ENCODE results near the gene EPB42.
A peak's percentile ranks its signal among the peaks of the same experiment; 100 is the strongest.

Gene EPB42

GRCh38 chr15:43220991-43221403 is at the start of gene EPB42:
Gene EPB42 (minus strand): TSS chr15:43221018. CDS start chr15:43220825, 193 bp downstream.
- no peak for DNase-seq (ENCODE audit: low read depth in 2 of 2)

- DNase-seq (ENCODE audit: low read depth in 2 of 2), result no peak
Measured at GRCh38 chr15:43270113-43270665, 49.4 kb upstream of the EPB42 start.

GRCh38 chr15:43268111-43269105 is 47.6 kb upstream of the EPB42 start:
- DNase-seq (ENCODE audit: low read depth in 2 of 2), result no peak

GRCh38 chr15:43267439-43267838 is 46.6 kb upstream of the EPB42 start:
- DNase-seq (ENCODE audit: low read depth in 2 of 2), result no peak

- no peak for DNase-seq (ENCODE audit: low read depth in 2 of 2)
Measured at GRCh38 chr15:43266834-43267233, 46.0 kb upstream of the EPB42 start, which contains the start of gene TGM5. Gene TGM5 (minus strand): TSS chr15:43266928. CDS start chr15:43266849, 79 bp downstream.

- DNase-seq (ENCODE audit: low read depth in 2 of 2), result no peak
Measured at GRCh38 chr15:43266386-43266785, 45.6 kb upstream of the EPB42 start.

- DNase-seq (ENCODE audit: low read depth in 2 of 2), result no peak
Measured at GRCh38 chr15:43260011-43260615, 39.3 kb upstream of the EPB42 start.

- no peak for DNase-seq (ENCODE audit: low read depth in 2 of 2)
Measured at GRCh38 chr15:43258781-43259180, 38.0 kb upstream of the EPB42 start.

GRCh38 chr15:43256341-43256740 is 35.5 kb upstream of the EPB42 start:
- no peak for DNase-seq (ENCODE audit: low read depth in 2 of 2)

- DNase-seq (ENCODE audit: low read depth in 2 of 2), result no peak
Measured at GRCh38 chr15:43255376-43255775, 34.6 kb upstream of the EPB42 start.

GRCh38 chr15:43253431-43254403 is 32.9 kb upstream of the EPB42 start:
- DNase-seq (ENCODE audit: low read depth in 2 of 2), result peak; percentile 8 to 14

GRCh38 chr15:43251871-43252250 is 31.0 kb upstream of the EPB42 start:
- DNase-seq (ENCODE audit: low read depth in 2 of 2), result peak; percentile 25 to 30

- no peak for DNase-seq (ENCODE audit: low read depth in 2 of 2)
Measured at GRCh38 chr15:43251185-43251870, 30.5 kb upstream of the EPB42 start.

GRCh38 chr15:43250785-43251184 is 30.0 kb upstream of the EPB42 start:
- no peak for DNase-seq (ENCODE audit: low read depth in 2 of 2)

GRCh38 chr15:43249699-43250203 is 28.9 kb upstream of the EPB42 start:
- DNase-seq (ENCODE audit: low read depth in 2 of 2), result peak; percentile 20 to 38

GRCh38 chr15:43249236-43249635 is 28.4 kb upstream of the EPB42 start:
- DNase-seq (ENCODE audit: low read depth in 2 of 2), result no peak

GRCh38 chr15:43246261-43246774 is 25.5 kb upstream of the EPB42 start:
- DNase-seq (ENCODE audit: low read depth in 2 of 2), result no peak

- no peak for DNase-seq (ENCODE audit: low read depth in 2 of 2)
Measured at GRCh38 chr15:43244092-43244491, 23.3 kb upstream of the EPB42 start.

- DNase-seq (ENCODE audit: low read depth in 2 of 2), result no peak
Measured at GRCh38 chr15:43243020-43243645, 22.3 kb upstream of the EPB42 start.

- no peak for DNase-seq (ENCODE audit: low read depth in 2 of 2)
Measured at GRCh38 chr15:43242616-43243015, 21.8 kb upstream of the EPB42 start.

Measured in stimulated activated CD8-positive, alpha-beta memory T cell treated with anti-CD3 and anti-CD28 coated beads, Interleukin-15, amount 100 ng/mL, for 48 hours (primary cell).